Keratinocyte (primary cell): ENCODE measurements around the gene GRM2. TPM values are rescaled to one million over a fixed set of nuclear protein-coding genes. Genes with fewer than 3 reads are reported as not detected.

Source experiments
- DNase-seq: peaks from one replicate; pipeline ENCODE4 v3.0.0-alpha.2; 2011; ENCODE audit warnings: low read depth, missing footprints, low spot score
- FAIRE-seq: peaks from 2 replicates; lab custom pipeline; 2011; peaks lifted over from hg19 to GRCh38; lab: Jason Lieb, UNC
- H2AFZ ChIP-seq: 2 replicates; pipeline ENCODE4 v1.6.0; 2012; ENCODE audit warnings: low read length, control low read depth, inconsistent platforms; ENCODE audit not compliant: control insufficient read depth
- H3K27ac ChIP-seq: 2 replicates; pipeline ENCODE4 v1.5.1; 2011; ENCODE audit warnings: low read length; ENCODE audit not compliant: control insufficient read depth, insufficient read depth
- H3K27me3 ChIP-seq: 3 replicates; pipeline ENCODE4 v1.6.0; 2011; ENCODE audit warnings: low read length; ENCODE audit not compliant: control insufficient read depth, insufficient read depth; ENCODE audit errors: extremely low read depth
- H3K36me3 ChIP-seq, 2 experiments: 2 replicates in 1 of 2; 3 replicates in 1 of 2; pipeline ENCODE4 v1.5.1; 2011; ENCODE audit warnings: low read length in 2 of 2, mild to moderate bottlenecking in 1 of 2; ENCODE audit not compliant: control insufficient read depth in 2 of 2, insufficient read depth in 2 of 2; ENCODE audit errors: extremely low read depth in 1 of 2
- H3K4me1 ChIP-seq: 3 replicates; pipeline ENCODE4 v1.5.1; 2011; ENCODE audit warnings: low read length; ENCODE audit not compliant: control insufficient read depth, insufficient read depth; ENCODE audit errors: extremely low read depth
- H3K4me2 ChIP-seq: 3 replicates; pipeline ENCODE4 v1.6.0; 2011; ENCODE audit warnings: low read depth, low read length; ENCODE audit not compliant: control insufficient read depth, insufficient read depth; ENCODE audit errors: extremely low read depth
- H3K4me3 ChIP-seq, 3 experiments: fragments of 200-600 bp in 1 of 3; sonication (generic) in 1 of 3; 2 replicates in 2 of 3; 3 replicates in 1 of 3; pipeline ENCODE4 v1.5.1; 2011 to 2016; ENCODE audit warnings: low read length in 3 of 3, mild to moderate bottlenecking in 3 of 3, control low read depth in 2 of 3, inconsistent platforms in 1 of 3, low read depth in 1 of 3, mixed read lengths in 1 of 3, mixed run types in 1 of 3, moderate library complexity in 1 of 3; ENCODE audit not compliant: control insufficient read depth in 2 of 3, insufficient read depth in 2 of 3; ENCODE audit errors: extremely low read depth in 1 of 3
- H3K79me2 ChIP-seq: 2 replicates; pipeline ENCODE4 v1.6.0; 2012; ENCODE audit warnings: low read length; ENCODE audit not compliant: control insufficient read depth, insufficient read depth
- H3K9ac ChIP-seq: 3 replicates; pipeline ENCODE4 v1.6.0; 2011; ENCODE audit warnings: low read length; ENCODE audit not compliant: control insufficient read depth, insufficient read depth; ENCODE audit errors: extremely low read depth
- H3K9me1 ChIP-seq: 3 replicates; pipeline ENCODE4 v1.6.0; 2011; ENCODE audit warnings: low read length; ENCODE audit not compliant: control insufficient read depth, insufficient read depth; ENCODE audit errors: extremely low read depth
- H3K9me3 ChIP-seq: 2 replicates; pipeline ENCODE4 v1.5.1; 2012; ENCODE audit warnings: low read depth, low read length; ENCODE audit not compliant: control insufficient read depth
- H4K20me1 ChIP-seq: 3 replicates; pipeline ENCODE4 v1.6.0; 2011; ENCODE audit warnings: low read length; ENCODE audit not compliant: control insufficient read depth, insufficient read depth; ENCODE audit errors: extremely low read depth
- CTCF ChIP-seq, 3 experiments: IDR thresholded peaks in 1 of 3; conservative IDR thresholded peaks in 1 of 3; optimal IDR thresholded peaks in 1 of 3; 2 replicates in 2 of 3; 3 replicates in 1 of 3; pipeline versions ENCODE3 to v1.5.1; 2011; ENCODE audit warnings: low read length in 3 of 3, mild to moderate bottlenecking in 3 of 3, moderate library complexity in 2 of 3, control low read depth in 1 of 3, inconsistent platforms in 1 of 3; ENCODE audit not compliant: insufficient read depth in 2 of 3; ENCODE audit errors: extremely low read depth in 1 of 3
- EZH2 ChIP-seq: IDR thresholded peaks from one replicate; pipeline ENCODE4 v1.6.1; 2012; ENCODE audit warnings: inconsistent platforms, mild to moderate bottlenecking, low read length, moderate library complexity
- dilution Hi-C: fragments of 300-500 bp; cut with MboI; formaldehyde crosslinking; loops from one replicate; pipeline ENCODE4 v1.7.0; 2020; ENCODE audit warnings: low sequenced_read_pairs; ENCODE audit not compliant: extremely low pct_ligation_motif_present
- polyA plus RNA-seq, 5 experiments: library from polyadenylated mRNA; depleted of rRNA in 3 of 5; stranded (reverse) in 3 of 5; stranded (forward) in 1 of 5; unstranded in 1 of 5; fragments of >200 nt; gene quantifications; 1 replicate in 1 of 5; 2 replicates in 3 of 5; 3 replicates in 1 of 5; pipeline versions ENCODE4 v1.2.1 to v1.2.3, GENCODE V29; 2011 to 2012; ENCODE audit warnings: missing spikeins in 2 of 5, low read depth in 1 of 5, low replicate concordance in 1 of 5

The GRM2 gene
- polyA plus RNA-seq, 1 donor (not counting 4 experiments of a cell fraction or from before 2014, with no cell fraction given): 0.07 TPM

GRCh38 chr3:51682079-51682478 lies 24.8 kb upstream of the GRM2 start:
- no peak overlapping the region for H3K4me3 ChIP-seq
- peak overlapping the region; percentile 61 for H3K4me2 ChIP-seq
- H2AFZ ChIP-seq: no peak overlapping the region
- H3K9me3 ChIP-seq: no peaks in the 10 kb centered on the region
- peak in 2 of 3 experiments; percentile 88 to 99 for TF ChIP-seq CTCF (optimal IDR thresholded peaks at IDR 0.05 in 1 of 3, IDR thresholded peaks at IDR 0.05 in 1 of 3, conservative IDR thresholded peaks at IDR 0.05 in 1 of 3; ENCODE audit: extremely low read depth in 1 of 3, insufficient read depth in 2 of 3, low read length in 3 of 3)
- TF ChIP-seq EZH2: no peak
- H4K20me1 ChIP-seq: no peaks in the 10 kb centered on the region
- peak overlapping the region; percentile 3 for H3K27ac ChIP-seq
- H3K36me3 ChIP-seq: peaks cover 13 to 37% of the 10 kb centered on the region in 2 experiments
- no peaks in the 10 kb centered on the region for H3K27me3 ChIP-seq
- H3K9me1 ChIP-seq: peaks cover 7% of the 10 kb centered on the region
- H3K4me1 ChIP-seq: peaks cover 44% of the 10 kb centered on the region
- peak; percentile 96 for FAIRE-seq
- H3K9ac ChIP-seq: no peak overlapping the region
- peak; percentile 52 for DNase-seq
- dilution Hi-C loops: no loop called here
- H3K79me2 ChIP-seq: peaks cover 12% of the 10 kb centered on the region

GRCh38 chr3:51682526-51682925 lies 24.3 kb upstream of the GRM2 start:
- no peak for FAIRE-seq
- dilution Hi-C loops: no loop called here
- H2AFZ ChIP-seq: no peak overlapping the region
- peaks cover 7% of the 10 kb centered on the region for H3K9me1 ChIP-seq
- no peak overlapping the region for H3K4me3 ChIP-seq
- no peaks in the 10 kb centered on the region for H3K9me3 ChIP-seq
- H4K20me1 ChIP-seq: no peaks in the 10 kb centered on the region
- TF ChIP-seq EZH2 (no peak), CTCF (optimal IDR thresholded peaks at IDR 0.05 in 1 of 3, IDR thresholded peaks at IDR 0.05 in 1 of 3, conservative IDR thresholded peaks at IDR 0.05 in 1 of 3; ENCODE audit: extremely low read depth in 1 of 3, insufficient read depth in 2 of 3, low read length in 3 of 3) (no peak)
- no peak for DNase-seq
- H3K4me1 ChIP-seq: peaks cover 49% of the 10 kb centered on the region
- H3K4me2 ChIP-seq: no peak overlapping the region
- peaks cover 12 to 33% of the 10 kb centered on the region in 2 experiments for H3K36me3 ChIP-seq
- H3K9ac ChIP-seq: no peak overlapping the region
- H3K27me3 ChIP-seq: no peaks in the 10 kb centered on the region
- no peak overlapping the region for H3K27ac ChIP-seq
- H3K79me2 ChIP-seq: peaks cover 8% of the 10 kb centered on the region
